Measurements from ENCODE around the gene CLEC11A.

The CLEC11A gene

GRCh38 chr19:50723069-50723468 is at the start of gene CLEC11A:
Gene CLEC11A, plus strand, starts transcription at chr19:50723364. Its CDS starts 162 bp downstream, at chr19:50723526.
- Histone ChIP-seq H4K20me1 (ENCODE audit: insufficient read depth, low read length, poor library complexity, severe bottlenecking) (no peaks in the 10 kb centered on the region), H3K36me3 (ENCODE audit: insufficient read depth, low read length) (no peaks in the 10 kb centered on the region), H3F3A (ENCODE audit: low read depth) (no peaks in the 10 kb centered on the region), H3K4me2 (ENCODE audit: low read depth, low read length, poor library complexity, severe bottlenecking) (peak within 1 kb of the TSS; percentile 73), H3K79me2 (ENCODE audit: insufficient read depth, low read length) (peaks cover 17% of the 10 kb centered on the region; the same call in 1 of the 2 replicates), H2AFZ (ENCODE audit: low read length) (peak within 1 kb of the TSS; percentile 39), H3K9me2 (replicated peaks; ENCODE audit: low read depth, low read length) (no peaks in the 10 kb centered on the region), H3K9me3 (ENCODE audit: insufficient read depth, low read depth, low read length) (no peaks in the 10 kb centered on the region), H3K9ac (ENCODE audit: low read depth, low read length, poor library complexity, severe bottlenecking) (peak within 1 kb of the TSS; percentile 53), H3K27me3 (ENCODE audit: insufficient read depth, low read length, poor library complexity, severe bottlenecking) (no peaks in the 10 kb centered on the region), H3K4me3 (ENCODE audit: low read length, poor library complexity, severe bottlenecking) (peak within 1 kb of the TSS; percentile 68), H3K4me1 (ENCODE audit: insufficient read depth, low read length, poor library complexity, severe bottlenecking) (no peaks in the 10 kb centered on the region)
- TF ChIP-seq EZH2phosphoT487 (IDR thresholded peaks at IDR 0.05; ENCODE audit: borderline replicate concordance), result no peak

- no peaks in the 10 kb centered on the region for H3K4me1 ChIP-seq (ENCODE audit: insufficient read depth, low read length, poor library complexity, severe bottlenecking)
- no peaks in the 10 kb centered on the region for H3K9me3 ChIP-seq (ENCODE audit: insufficient read depth, low read depth, low read length)
- H3K27me3 ChIP-seq (ENCODE audit: insufficient read depth, low read length, poor library complexity, severe bottlenecking), result no peaks in the 10 kb centered on the region
- H3F3A ChIP-seq (ENCODE audit: low read depth), result no peaks in the 10 kb centered on the region
- no peak overlapping the region for H3K9ac ChIP-seq (ENCODE audit: low read depth, low read length, poor library complexity, severe bottlenecking)
- no peak overlapping the region for H2AFZ ChIP-seq (ENCODE audit: low read length)
- H3K4me3 ChIP-seq (ENCODE audit: low read length, poor library complexity, severe bottlenecking), result no peak overlapping the region
- H3K79me2 ChIP-seq (ENCODE audit: insufficient read depth, low read length), result no peaks in the 10 kb centered on the region
- no peaks in the 10 kb centered on the region for H4K20me1 ChIP-seq (ENCODE audit: insufficient read depth, low read length, poor library complexity, severe bottlenecking)
- no peak overlapping the region for H3K4me2 ChIP-seq (ENCODE audit: low read depth, low read length, poor library complexity, severe bottlenecking)
- no peaks in the 10 kb centered on the region for H3K9me2 ChIP-seq (replicated peaks; ENCODE audit: low read depth, low read length)
- H3K36me3 ChIP-seq (ENCODE audit: insufficient read depth, low read length), result no peaks in the 10 kb centered on the region
- TF ChIP-seq CTCF (conservative IDR thresholded peaks at IDR 0.05; ENCODE audit: low read length) (no peak), EZH2phosphoT487 (IDR thresholded peaks at IDR 0.05; ENCODE audit: borderline replicate concordance) (no peak)
Measured at GRCh38 chr19:50676625-50677197, 46.5 kb upstream of the CLEC11A start.

GRCh38 chr19:50677636-50678035 is 45.5 kb upstream of the CLEC11A start:
- H3K4me1 ChIP-seq (ENCODE audit: insufficient read depth, low read length, poor library complexity, severe bottlenecking), result no peaks in the 10 kb centered on the region
- H3K9ac ChIP-seq (ENCODE audit: low read depth, low read length, poor library complexity, severe bottlenecking), result no peak overlapping the region
- TF ChIP-seq CTCF (conservative IDR thresholded peaks at IDR 0.05; ENCODE audit: low read length), result no peak
- no peak for TF ChIP-seq EZH2phosphoT487 (IDR thresholded peaks at IDR 0.05; ENCODE audit: borderline replicate concordance)
- no peaks in the 10 kb centered on the region for H3K9me2 ChIP-seq (replicated peaks; ENCODE audit: low read depth, low read length)
- H3K4me2 ChIP-seq (ENCODE audit: low read depth, low read length, poor library complexity, severe bottlenecking), result no peak overlapping the region
- no peaks in the 10 kb centered on the region for H3K27me3 ChIP-seq (ENCODE audit: insufficient read depth, low read length, poor library complexity, severe bottlenecking)
- no peaks in the 10 kb centered on the region for H3K79me2 ChIP-seq (ENCODE audit: insufficient read depth, low read length)
- H2AFZ ChIP-seq (ENCODE audit: low read length), result no peak overlapping the region
- H4K20me1 ChIP-seq (ENCODE audit: insufficient read depth, low read length, poor library complexity, severe bottlenecking), result no peaks in the 10 kb centered on the region
- no peaks in the 10 kb centered on the region for H3K9me3 ChIP-seq (ENCODE audit: insufficient read depth, low read depth, low read length)
- H3K4me3 ChIP-seq (ENCODE audit: low read length, poor library complexity, severe bottlenecking), result no peak overlapping the region
- no peaks in the 10 kb centered on the region for H3K36me3 ChIP-seq (ENCODE audit: insufficient read depth, low read length)
- no peaks in the 10 kb centered on the region for H3F3A ChIP-seq (ENCODE audit: low read depth)

GRCh38 chr19:50678323-50678722 is 44.8 kb upstream of the CLEC11A start:
- Histone ChIP-seq H3K79me2 (ENCODE audit: insufficient read depth, low read length) (no peaks in the 10 kb centered on the region), H4K20me1 (ENCODE audit: insufficient read depth, low read length, poor library complexity, severe bottlenecking) (no peaks in the 10 kb centered on the region), H3K9me3 (ENCODE audit: insufficient read depth, low read depth, low read length) (no peaks in the 10 kb centered on the region), H3K27me3 (ENCODE audit: insufficient read depth, low read length, poor library complexity, severe bottlenecking) (no peaks in the 10 kb centered on the region), H3K4me3 (ENCODE audit: low read length, poor library complexity, severe bottlenecking) (no peak overlapping the region), H3F3A (ENCODE audit: low read depth) (no peaks in the 10 kb centered on the region), H2AFZ (ENCODE audit: low read length) (no peak overlapping the region), H3K9ac (ENCODE audit: low read depth, low read length, poor library complexity, severe bottlenecking) (no peak overlapping the region), H3K9me2 (replicated peaks; ENCODE audit: low read depth, low read length) (no peaks in the 10 kb centered on the region), H3K4me2 (ENCODE audit: low read depth, low read length, poor library complexity, severe bottlenecking) (no peak overlapping the region), H3K4me1 (ENCODE audit: insufficient read depth, low read length, poor library complexity, severe bottlenecking) (no peaks in the 10 kb centered on the region), H3K36me3 (ENCODE audit: insufficient read depth, low read length) (no peaks in the 10 kb centered on the region)
- no peak for TF ChIP-seq EZH2phosphoT487 (IDR thresholded peaks at IDR 0.05; ENCODE audit: borderline replicate concordance)
- no peak for TF ChIP-seq CTCF (conservative IDR thresholded peaks at IDR 0.05; ENCODE audit: low read length)
